CD4-positive, alpha-beta memory T cell (primary cell): ENCODE data around the gene TP63. TPM values are rescaled to one million over a fixed set of nuclear protein-coding genes. Genes with fewer than 3 reads are reported as not detected.

Experiments
- CTCF ChIA-PET: fragments of 350-600 bp; sonication (Branson Sonifier 250); formaldehyde crosslinking; loops from one replicate; lab custom pipeline; 2021; ENCODE audit warnings: inconsistent platforms; ENCODE audit not compliant: partially characterized antibody; lab: Charles Lee
- POLR2A ChIA-PET: fragments of 350-600 bp; sonication (Branson Sonifier 250); formaldehyde crosslinking; loops from one replicate; lab custom pipeline; 2021; ENCODE audit not compliant: partially characterized antibody; lab: Charles Lee
- DNase-seq, 5 donors: peaks; one replicate each; pipeline versions ENCODE4 v3.0.0 to v3.0.0-alpha.2; 2020 to 2022; ENCODE audit warnings: mixed read lengths in 1 of 5
- H3K27ac ChIP-seq: one replicate; pipeline ENCODE4 v1.7.0; 2013; ENCODE audit warnings: low read depth, low read length
- H3K27me3 ChIP-seq: 2 replicates; pipeline ENCODE4 v1.7.0; 2013; ENCODE audit warnings: mild to moderate bottlenecking, low read length, moderate library complexity; ENCODE audit not compliant: insufficient read depth
- H3K36me3 ChIP-seq: 2 replicates; pipeline ENCODE4 v1.7.0; 2013; ENCODE audit warnings: mild to moderate bottlenecking, low read length, moderate library complexity; ENCODE audit not compliant: insufficient read depth
- H3K4me1 ChIP-seq: 2 replicates; pipeline ENCODE4 v1.7.0; 2013; ENCODE audit warnings: mild to moderate bottlenecking, low read length, moderate library complexity; ENCODE audit not compliant: insufficient read depth
- H3K4me3 ChIP-seq, 2 donors: one replicate each; pipeline ENCODE4 v1.7.0; 2013; ENCODE audit warnings: low read length in 2 of 2, mild to moderate bottlenecking in 1 of 2
- H3K9me3 ChIP-seq, 2 donors: one replicate each; pipeline ENCODE4 v1.7.0; 2013; ENCODE audit warnings: low read length in 2 of 2, control low read depth in 1 of 2; ENCODE audit not compliant: control insufficient read depth in 1 of 2
- H3K27ac Mint-ChIP-seq, 7 donors: one replicate each; pipeline ENCODE4 v1.8.0; 2020 to 2021; ENCODE audit warnings: mixed read lengths in 7 of 7, mild to moderate bottlenecking in 6 of 7, inconsistent platforms in 3 of 7, moderate library complexity in 3 of 7
- H3K27me3 Mint-ChIP-seq, 2 donors: one replicate each; pipeline ENCODE4 v1.8.0; 2020 to 2021; ENCODE audit warnings: mixed read lengths in 2 of 2
- H3K36me3 Mint-ChIP-seq, 2 donors: one replicate each; pipeline ENCODE4 v1.8.0; 2020 to 2021; ENCODE audit warnings: mixed read lengths in 2 of 2, inconsistent platforms in 1 of 2, mild to moderate bottlenecking in 1 of 2
- H3K4me1 Mint-ChIP-seq, 4 donors: one replicate each; pipeline ENCODE4 v1.8.0; 2020 to 2021; ENCODE audit warnings: mixed read lengths in 4 of 4, mild to moderate bottlenecking in 1 of 4
- H3K4me3 Mint-ChIP-seq, 8 donors: one replicate each; pipeline ENCODE4 v1.8.0; 2020 to 2021; ENCODE audit warnings: mixed read lengths in 8 of 8, mild to moderate bottlenecking in 7 of 8, moderate library complexity in 6 of 8, inconsistent platforms in 3 of 8
- H3K9me3 Mint-ChIP-seq, 8 donors: one replicate each; pipeline ENCODE4 v1.8.0; 2020 to 2021; ENCODE audit warnings: mixed read lengths in 8 of 8, mild to moderate bottlenecking in 5 of 8, inconsistent platforms in 3 of 8, moderate library complexity in 1 of 8
- intact Hi-C: fragments of 100-400 bp; cut with micrococcal nuclease; formaldehyde crosslinking; loops from one replicate; pipeline ENCODE4 v1.15.1; 2023
- polyA plus RNA-seq, 2 donors: library from polyadenylated mRNA; unstranded; fragments of 300-500 nt; fragmentation: Illumina TruSeq; gene quantifications; one replicate each; pipeline ENCODE4 v1.2.3, GENCODE V29; 2021
- total RNA-seq, 2 experiments: library from RNA; stranded (reverse); gene quantifications; one replicate each; pipeline ENCODE4 v1.2.3, GENCODE V29; 2021

The TP63 gene
- total and polyA plus RNA-seq, 4 experiments from 2014 or later, result 0.25 to 0.64 (median 0.55) TPM; not detected in 1

DNA sequence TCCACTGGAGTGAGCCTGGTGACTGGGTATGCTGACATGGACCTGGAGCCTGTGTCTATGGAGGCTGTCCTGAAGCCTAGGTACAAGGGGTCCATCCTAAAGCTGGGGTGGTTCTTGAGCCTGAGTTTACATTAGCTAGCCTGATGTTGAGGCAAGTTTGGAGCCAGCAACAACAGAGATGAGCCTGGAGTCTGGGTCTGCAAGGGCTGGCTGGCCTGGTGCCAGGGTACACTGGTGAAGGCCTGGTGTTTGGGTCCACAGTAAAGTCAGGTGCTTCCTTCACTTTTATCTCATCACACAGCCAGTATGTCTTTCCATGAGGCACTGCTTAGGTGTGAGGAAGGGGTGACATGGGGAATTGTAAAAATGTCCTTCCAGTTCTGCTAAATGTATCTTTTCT, 49.5 kb downstream of the TP63 start:
- DNase-seq, result no peak
- H3K36me3 ChIP-seq, result no peaks in the 10 kb centered on the region
- H3K27ac ChIP-seq, result no peak overlapping the region
- CTCF ChIA-PET, result no interaction called here
- peaks cover 0 to 9% of the 10 kb centered on the region in 2 donors for H3K36me3 Mint-ChIP-seq
- POLR2A ChIA-PET, result no interaction called here
- H3K27ac Mint-ChIP-seq, result no peak overlapping the region
- peaks cover 0 to 6% of the 10 kb centered on the region in 2 donors for H3K27me3 Mint-ChIP-seq
- intact Hi-C loops, result no loop called here
- no peaks in the 10 kb centered on the region for H3K27me3 ChIP-seq
- H3K9me3 Mint-ChIP-seq, result peaks cover 0 to 17% (median 7%) of the 10 kb centered on the region in 8 donors
- H3K9me3 ChIP-seq, result no peaks in the 10 kb centered on the region
- H3K4me1 Mint-ChIP-seq, result peaks cover 0 to 2% (median 0%) of the 10 kb centered on the region in 4 donors
- no peak overlapping the region for H3K4me3 ChIP-seq
- no peak overlapping the region for H3K4me3 Mint-ChIP-seq
- no peaks in the 10 kb centered on the region for H3K4me1 ChIP-seq

DNA sequence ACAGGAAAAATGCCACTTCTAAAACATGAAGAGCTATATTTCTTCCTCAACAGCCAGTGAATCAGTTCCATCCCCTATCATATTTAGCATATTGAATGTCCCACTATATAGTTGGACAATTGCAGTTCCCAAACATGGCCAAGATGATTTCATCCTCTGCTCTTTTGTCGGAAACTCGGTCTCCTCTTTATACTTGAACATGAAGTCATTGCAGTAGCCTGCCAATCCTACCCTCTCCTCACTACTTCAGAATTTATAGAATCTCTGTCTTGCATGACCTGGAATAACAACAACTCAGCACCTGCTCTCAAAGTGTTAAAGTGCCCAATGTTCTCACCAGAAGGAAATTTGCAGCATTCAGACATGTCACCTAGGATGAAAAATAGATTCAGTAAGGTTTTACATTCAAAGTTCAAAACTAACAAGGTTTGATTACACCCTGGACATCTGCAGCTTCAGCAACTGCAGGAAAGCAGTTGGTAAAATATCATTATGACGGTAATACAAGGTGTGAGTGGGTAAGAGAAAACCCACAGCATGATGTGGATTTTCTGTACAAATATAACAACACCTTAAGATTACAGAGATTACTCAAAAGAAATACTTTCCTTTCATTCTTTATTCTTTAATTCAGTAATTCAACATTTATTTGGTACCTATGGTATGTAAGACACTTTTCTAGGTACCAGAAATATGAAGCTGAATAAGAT, 52.5 kb downstream of the TP63 start:
- Histone ChIP-seq H3K4me1 (no peaks in the 10 kb centered on the region), H3K27me3 (no peaks in the 10 kb centered on the region), H3K27ac (no peak overlapping the region), H3K4me3 (no peak overlapping the region), H3K36me3 (no peaks in the 10 kb centered on the region), H3K9me3 (no peaks in the 10 kb centered on the region)
- ChIA-PET CTCF (no interaction called here), POLR2A (interaction anchor here (0.6 kb wide), 1 partner anchor 456 kb away, joined by 3 read pairs; no protein-coding TSS in a partner anchor)
- Mint-ChIP-seq H3K4me1 (peaks cover 0 to under 1% (median 0%) of the 10 kb centered on the region in 4 donors), H3K4me3 (no peak overlapping the region), H3K9me3 (peaks cover 0 to 5% (median 3%) of the 10 kb centered on the region in 8 donors), H3K27ac (no peak overlapping the region), H3K36me3 (peaks cover 0 to 9% of the 10 kb centered on the region in 2 donors), H3K27me3 (peaks cover 0 to 4% of the 10 kb centered on the region in 2 donors)
- intact Hi-C loops, result no loop called here
- no peak for DNase-seq

DNA sequence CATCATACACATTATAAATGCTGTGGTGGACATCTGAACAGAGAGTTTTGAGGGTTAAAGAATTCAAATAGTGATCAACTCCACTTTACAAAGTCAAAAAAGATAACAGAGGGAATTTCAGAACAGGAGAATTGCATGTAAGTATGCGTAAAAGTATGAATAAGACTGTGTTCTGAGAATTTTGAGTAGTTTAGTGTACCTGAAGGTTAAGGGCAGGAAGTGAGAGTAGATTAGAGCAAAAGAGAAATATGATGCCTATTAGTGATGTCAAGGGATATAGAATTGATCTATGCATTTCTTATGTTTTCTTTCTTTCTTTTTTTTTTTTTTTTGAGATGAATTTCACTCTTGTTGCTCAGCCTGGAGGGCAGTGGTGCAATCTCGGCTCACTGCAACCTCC, 53.1 kb downstream of the TP63 start:
- CTCF ChIA-PET, result no interaction called here
- Mint-ChIP-seq H3K36me3 (peaks cover 0 to 9% of the 10 kb centered on the region in 2 donors), H3K4me1 (peaks cover 0 to 2% (median 0%) of the 10 kb centered on the region in 4 donors), H3K9me3 (peaks cover 0 to 2% (median 0%) of the 10 kb centered on the region in 8 donors), H3K27ac (no peak overlapping the region), H3K27me3 (peaks cover 0 to 4% of the 10 kb centered on the region in 2 donors), H3K4me3 (no peak overlapping the region)
- POLR2A ChIA-PET, result no interaction called here
- Histone ChIP-seq H3K9me3 (no peaks in the 10 kb centered on the region), H3K4me3 (no peak overlapping the region), H3K27ac (no peak overlapping the region), H3K27me3 (no peaks in the 10 kb centered on the region), H3K4me1 (no peaks in the 10 kb centered on the region), H3K36me3 (no peaks in the 10 kb centered on the region)
- DNase-seq, result no peak
- intact Hi-C loops, result no loop called here

DNA sequence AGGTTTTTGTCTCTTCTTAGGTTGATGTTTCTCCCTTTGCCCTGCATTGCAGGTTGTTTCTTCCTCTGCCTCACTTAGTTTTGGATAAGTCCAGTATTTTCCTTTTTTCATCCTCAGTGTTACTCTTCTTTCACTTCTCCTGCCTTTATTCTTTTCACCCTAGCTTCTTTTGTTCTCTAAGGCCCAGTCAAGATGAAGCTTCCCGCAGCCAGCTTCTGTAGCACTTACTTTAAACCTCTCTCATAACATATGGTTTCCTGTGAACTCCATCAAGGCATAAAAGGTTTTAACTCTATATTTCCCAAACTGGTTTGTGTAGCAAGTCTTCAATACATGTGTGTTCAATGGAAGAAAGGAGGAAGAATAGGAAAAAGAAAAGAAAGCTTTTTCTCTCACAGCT, 54.1 kb downstream of the TP63 start:
- H3K4me3 ChIP-seq, result no peak overlapping the region
- DNase-seq, result no peak
- ChIA-PET CTCF (no interaction called here), POLR2A (no interaction called here)
- intact Hi-C loops, result no loop called here
- H3K9me3 Mint-ChIP-seq, result peaks cover 0 to 2% (median 0%) of the 10 kb centered on the region in 8 donors
- no peaks in the 10 kb centered on the region for H3K36me3 ChIP-seq
- no peak overlapping the region for H3K27ac Mint-ChIP-seq
- no peaks in the 10 kb centered on the region for H3K4me1 ChIP-seq
- no peaks in the 10 kb centered on the region for H3K27me3 ChIP-seq
- no peak overlapping the region for H3K4me3 Mint-ChIP-seq
- peaks cover 0 to 4% of the 10 kb centered on the region in 2 donors for H3K27me3 Mint-ChIP-seq
- H3K36me3 Mint-ChIP-seq, result peaks cover 0 to 2% of the 10 kb centered on the region in 2 donors
- H3K9me3 ChIP-seq, result no peaks in the 10 kb centered on the region
- peaks cover 0 to 2% (median 0%) of the 10 kb centered on the region in 4 donors for H3K4me1 Mint-ChIP-seq
- no peak overlapping the region for H3K27ac ChIP-seq

DNA sequence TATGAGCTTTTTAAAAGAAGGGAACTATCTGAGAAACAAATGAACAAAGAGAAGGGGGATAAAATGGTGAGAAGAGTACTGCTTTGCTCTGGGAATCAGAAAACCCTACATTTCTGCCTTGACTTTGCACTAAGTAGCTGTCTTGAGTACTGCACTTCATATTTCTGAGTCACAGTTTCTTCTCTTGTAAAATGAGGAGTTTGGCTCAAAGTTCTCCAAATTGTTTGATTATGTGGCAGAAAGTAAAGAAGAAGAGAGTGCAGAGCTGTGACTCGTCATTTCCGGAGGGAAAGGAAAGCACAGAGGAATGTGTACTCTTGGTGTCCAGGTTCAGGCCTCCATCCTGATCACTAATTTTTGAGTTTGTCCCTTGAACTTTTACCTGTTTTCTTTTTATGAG, 54.7 kb downstream of the TP63 start:
- no peak overlapping the region for H3K4me3 ChIP-seq
- Mint-ChIP-seq H3K4me3 (no peak overlapping the region), H3K9me3 (no peaks in the 10 kb centered on the region), H3K36me3 (no peaks in the 10 kb centered on the region), H3K27me3 (peaks cover 0 to 4% of the 10 kb centered on the region in 2 donors), H3K27ac (no peak overlapping the region), H3K4me1 (peaks cover 0 to 2% (median 0%) of the 10 kb centered on the region in 4 donors)
- H3K27ac ChIP-seq, result no peak overlapping the region
- no peaks in the 10 kb centered on the region for H3K27me3 ChIP-seq
- CTCF ChIA-PET, result no interaction called here
- POLR2A ChIA-PET, result interaction anchor here (0.8 kb wide), 1 partner anchor 438 kb away, joined by 3 read pairs; no protein-coding TSS in a partner anchor
- H3K9me3 ChIP-seq, result no peaks in the 10 kb centered on the region
- no peaks in the 10 kb centered on the region for H3K4me1 ChIP-seq
- no peaks in the 10 kb centered on the region for H3K36me3 ChIP-seq
- intact Hi-C loops, result no loop called here
- DNase-seq, result no peak

DNA sequence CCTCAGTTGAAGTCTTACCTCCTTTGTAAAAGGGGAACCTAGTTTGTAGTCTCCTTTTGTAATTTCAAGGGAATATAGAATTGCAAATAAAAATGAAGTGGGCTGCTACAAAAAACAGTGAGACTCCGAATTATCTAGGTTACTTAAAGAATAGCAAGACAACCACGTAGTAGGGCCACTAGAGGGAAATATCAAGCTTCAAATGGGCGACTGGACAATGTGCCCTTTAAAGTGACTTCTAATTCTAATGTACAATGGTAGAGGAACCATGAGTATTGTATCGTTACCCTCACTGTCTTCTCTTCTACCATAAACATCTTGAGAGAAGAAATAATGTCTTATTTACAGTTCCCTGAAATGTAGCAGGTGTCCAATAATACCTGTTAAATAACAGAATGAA, 56.3 kb downstream of the TP63 start:
- no peaks in the 10 kb centered on the region for H3K27me3 Mint-ChIP-seq
- peaks cover 0 to 2% (median 0%) of the 10 kb centered on the region in 4 donors for H3K4me1 Mint-ChIP-seq
- ChIA-PET CTCF (interaction anchor here (1.4 kb wide), 1 partner anchor 415 kb away, joined by 4 read pairs; no protein-coding TSS in a partner anchor), POLR2A (no interaction called here)
- DNase-seq, result no peak
- H3K36me3 ChIP-seq, result no peaks in the 10 kb centered on the region
- no peaks in the 10 kb centered on the region for H3K27me3 ChIP-seq
- intact Hi-C loops, result no loop called here
- H3K36me3 Mint-ChIP-seq, result no peaks in the 10 kb centered on the region
- H3K9me3 ChIP-seq, result no peaks in the 10 kb centered on the region
- no peak overlapping the region for H3K4me3 Mint-ChIP-seq
- no peak overlapping the region for H3K27ac ChIP-seq
- no peak overlapping the region for H3K27ac Mint-ChIP-seq
- H3K4me1 ChIP-seq, result no peaks in the 10 kb centered on the region
- H3K9me3 Mint-ChIP-seq, result peaks cover 0 to 2% (median 0%) of the 10 kb centered on the region in 8 donors
- no peak overlapping the region for H3K4me3 ChIP-seq

DNA sequence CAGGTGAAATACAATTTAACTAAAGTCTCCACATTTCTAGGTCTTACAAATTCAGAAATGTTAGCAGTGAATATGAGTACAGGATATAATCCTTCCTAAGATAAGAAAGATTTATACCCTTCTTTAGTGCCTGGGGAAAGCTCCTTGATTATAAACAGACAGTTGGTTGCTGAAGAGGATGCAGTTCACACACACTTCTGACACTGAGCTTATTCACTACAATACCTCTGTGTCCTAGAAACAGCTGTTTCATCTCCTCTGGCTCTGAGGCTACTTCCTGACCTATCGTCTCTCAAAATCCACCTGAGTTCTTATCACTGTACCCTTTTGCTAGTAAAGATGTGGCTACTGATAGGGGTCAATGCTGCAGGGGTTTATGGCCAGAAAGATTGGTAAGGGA, 57.1 kb downstream of the TP63 start:
- Mint-ChIP-seq H3K4me1 (peaks cover 0 to 2% (median 0%) of the 10 kb centered on the region in 4 donors), H3K4me3 (no peak overlapping the region), H3K36me3 (no peaks in the 10 kb centered on the region), H3K27me3 (no peaks in the 10 kb centered on the region), H3K9me3 (peaks cover 0 to 2% (median 0%) of the 10 kb centered on the region in 8 donors), H3K27ac (no peak overlapping the region)
- H3K9me3 ChIP-seq, result no peaks in the 10 kb centered on the region
- ChIA-PET POLR2A (interaction anchor here (0.7 kb wide), 1 partner anchor 450 kb away, joined by 3 read pairs; no protein-coding TSS in a partner anchor), CTCF (interaction anchor here (1.4 kb wide), 1 partner anchor 415 kb away, joined by 4 read pairs; no protein-coding TSS in a partner anchor)
- H3K27ac ChIP-seq, result no peak overlapping the region
- no peaks in the 10 kb centered on the region for H3K27me3 ChIP-seq
- H3K36me3 ChIP-seq, result no peaks in the 10 kb centered on the region
- intact Hi-C loops, result no loop called here
- no peak for DNase-seq
- no peaks in the 10 kb centered on the region for H3K4me1 ChIP-seq
- H3K4me3 ChIP-seq, result no peak overlapping the region
